HL-60 (cell line): ENCODE results near the gene MFSD8.

ENCODE experiments used
- DNase-seq, 2 experiments: peaks; one replicate each; pipeline ENCODE4 v3.0.0-alpha.2; 2010 to 2020; ENCODE audit warnings: low read depth in 1 of 2, low spot score in 1 of 2
- H3K27ac ChIP-seq: fragments of 250-450 bp; sonication (Bioruptor Pico); replicated peaks from 2 replicates; pipeline ENCODE4 v1.5.1; 2020; ENCODE audit warnings: mild to moderate bottlenecking, moderate library complexity
- H3K27me3 ChIP-seq: fragments of 250-450 bp; sonication (Bioruptor Pico); 2 replicates; pipeline ENCODE4 v1.5.1; 2021; ENCODE audit warnings: mild to moderate bottlenecking, moderate library complexity; ENCODE audit not compliant: insufficient read depth, poor library complexity, severe bottlenecking
- H3K4me3 ChIP-seq: replicated peaks from 2 replicates; pipeline ENCODE4 v1.5.1; 2011; ENCODE audit warnings: mild to moderate bottlenecking, control low read depth, low read length; ENCODE audit not compliant: insufficient read depth
- GABPA ChIP-seq: IDR thresholded peaks from 2 replicates; pipeline ENCODE4 v1.6.1; 2012; ENCODE audit warnings: low read depth
- POLR2AphosphoS5 ChIP-seq: IDR thresholded peaks from 2 replicates; pipeline ENCODE4 v1.6.1; 2012; ENCODE audit warnings: low read depth
- SPI1 ChIP-seq: IDR thresholded peaks from 2 replicates; pipeline ENCODE4 v1.6.1; 2012; ENCODE audit warnings: low read depth, mild to moderate bottlenecking, borderline replicate concordance
- TF ChIP-seq, protein P1 (sequence below): IDR thresholded peaks from one replicate; pipeline ENCODE4 v1.5.1; 2011; ENCODE audit warnings: low read length, control low read depth, inconsistent platforms; ENCODE audit not compliant: insufficient read depth
- TF ChIP-seq, protein P2 (sequence below): IDR thresholded peaks from 2 replicates; pipeline ENCODE4 v1.6.1; 2012; ENCODE audit warnings: low read depth; ENCODE audit not compliant: insufficient replicate concordance

Gene MFSD8

DNA sequence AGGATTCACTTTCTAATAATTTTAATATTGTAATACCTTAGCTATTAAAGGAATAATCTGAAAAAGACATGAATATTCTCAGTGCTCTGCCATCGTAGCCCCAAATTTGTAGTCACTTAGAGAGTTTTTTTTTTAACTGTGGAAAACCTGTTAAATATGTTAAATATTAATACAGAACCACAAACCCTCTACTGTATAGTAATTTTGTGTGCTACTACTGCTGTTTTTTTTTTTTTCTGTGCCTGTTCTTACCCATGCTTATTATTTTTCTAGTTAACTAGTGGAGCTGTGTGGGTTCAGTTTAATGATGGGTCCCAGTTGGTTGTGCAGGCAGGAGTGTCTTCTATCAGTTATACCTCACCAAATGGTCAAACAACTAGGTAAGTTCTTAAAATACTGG lies 68.4 kb downstream of the MFSD8 start:
- TF ChIP-seq POLR2AphosphoS5 (no peak), SPI1 (no peak), GABPA (no peak)
- TF ChIP-seq, protein P1, sequence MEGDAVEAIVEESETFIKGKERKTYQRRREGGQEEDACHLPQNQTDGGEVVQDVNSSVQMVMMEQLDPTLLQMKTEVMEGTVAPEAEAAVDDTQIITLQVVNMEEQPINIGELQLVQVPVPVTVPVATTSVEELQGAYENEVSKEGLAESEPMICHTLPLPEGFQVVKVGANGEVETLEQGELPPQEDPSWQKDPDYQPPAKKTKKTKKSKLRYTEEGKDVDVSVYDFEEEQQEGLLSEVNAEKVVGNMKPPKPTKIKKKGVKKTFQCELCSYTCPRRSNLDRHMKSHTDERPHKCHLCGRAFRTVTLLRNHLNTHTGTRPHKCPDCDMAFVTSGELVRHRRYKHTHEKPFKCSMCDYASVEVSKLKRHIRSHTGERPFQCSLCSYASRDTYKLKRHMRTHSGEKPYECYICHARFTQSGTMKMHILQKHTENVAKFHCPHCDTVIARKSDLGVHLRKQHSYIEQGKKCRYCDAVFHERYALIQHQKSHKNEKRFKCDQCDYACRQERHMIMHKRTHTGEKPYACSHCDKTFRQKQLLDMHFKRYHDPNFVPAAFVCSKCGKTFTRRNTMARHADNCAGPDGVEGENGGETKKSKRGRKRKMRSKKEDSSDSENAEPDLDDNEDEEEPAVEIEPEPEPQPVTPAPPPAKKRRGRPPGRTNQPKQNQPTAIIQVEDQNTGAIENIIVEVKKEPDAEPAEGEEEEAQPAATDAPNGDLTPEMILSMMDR, result no peak
- TF ChIP-seq, protein P2, sequence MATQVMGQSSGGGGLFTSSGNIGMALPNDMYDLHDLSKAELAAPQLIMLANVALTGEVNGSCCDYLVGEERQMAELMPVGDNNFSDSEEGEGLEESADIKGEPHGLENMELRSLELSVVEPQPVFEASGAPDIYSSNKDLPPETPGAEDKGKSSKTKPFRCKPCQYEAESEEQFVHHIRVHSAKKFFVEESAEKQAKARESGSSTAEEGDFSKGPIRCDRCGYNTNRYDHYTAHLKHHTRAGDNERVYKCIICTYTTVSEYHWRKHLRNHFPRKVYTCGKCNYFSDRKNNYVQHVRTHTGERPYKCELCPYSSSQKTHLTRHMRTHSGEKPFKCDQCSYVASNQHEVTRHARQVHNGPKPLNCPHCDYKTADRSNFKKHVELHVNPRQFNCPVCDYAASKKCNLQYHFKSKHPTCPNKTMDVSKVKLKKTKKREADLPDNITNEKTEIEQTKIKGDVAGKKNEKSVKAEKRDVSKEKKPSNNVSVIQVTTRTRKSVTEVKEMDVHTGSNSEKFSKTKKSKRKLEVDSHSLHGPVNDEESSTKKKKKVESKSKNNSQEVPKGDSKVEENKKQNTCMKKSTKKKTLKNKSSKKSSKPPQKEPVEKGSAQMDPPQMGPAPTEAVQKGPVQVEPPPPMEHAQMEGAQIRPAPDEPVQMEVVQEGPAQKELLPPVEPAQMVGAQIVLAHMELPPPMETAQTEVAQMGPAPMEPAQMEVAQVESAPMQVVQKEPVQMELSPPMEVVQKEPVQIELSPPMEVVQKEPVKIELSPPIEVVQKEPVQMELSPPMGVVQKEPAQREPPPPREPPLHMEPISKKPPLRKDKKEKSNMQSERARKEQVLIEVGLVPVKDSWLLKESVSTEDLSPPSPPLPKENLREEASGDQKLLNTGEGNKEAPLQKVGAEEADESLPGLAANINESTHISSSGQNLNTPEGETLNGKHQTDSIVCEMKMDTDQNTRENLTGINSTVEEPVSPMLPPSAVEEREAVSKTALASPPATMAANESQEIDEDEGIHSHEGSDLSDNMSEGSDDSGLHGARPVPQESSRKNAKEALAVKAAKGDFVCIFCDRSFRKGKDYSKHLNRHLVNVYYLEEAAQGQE, result no peak
- no peaks in the 10 kb centered on the region for H3K27me3 ChIP-seq

DNA sequence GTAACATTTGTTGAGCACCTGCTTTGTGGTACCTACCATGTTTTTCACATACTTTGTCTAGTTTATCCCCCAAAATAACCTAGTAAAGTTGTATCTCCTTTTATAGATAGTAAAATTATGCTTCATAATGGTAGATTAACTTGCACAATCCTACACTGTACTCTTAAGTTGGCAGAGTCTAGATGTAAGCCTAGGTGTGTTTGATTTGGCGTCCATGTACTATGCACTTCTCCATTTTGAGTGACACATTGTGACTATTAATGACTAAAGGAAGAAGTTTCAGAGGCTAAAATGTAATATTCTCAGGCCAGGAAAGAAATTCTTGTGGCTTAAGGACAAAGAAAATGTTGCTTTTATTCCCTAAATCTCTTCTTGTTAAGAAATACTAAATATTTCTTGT lies 68.9 kb downstream of the MFSD8 start:
- DNase-seq, result no peak
- Histone ChIP-seq H3K4me3 (no peak overlapping the region), H3K27me3 (no peaks in the 10 kb centered on the region), H3K27ac (no peak overlapping the region)
- TF ChIP-seq GABPA (no peak), POLR2AphosphoS5 (no peak), SPI1 (no peak)
- TF ChIP-seq, protein P1, result no peak
- TF ChIP-seq, protein P2, result no peak

More for the DNA sequence above, 68.4 kb downstream of the MFSD8 start:
- DNase-seq, result no peak
- Histone ChIP-seq H3K4me3 (no peak overlapping the region), H3K27ac (no peak overlapping the region)

DNA sequence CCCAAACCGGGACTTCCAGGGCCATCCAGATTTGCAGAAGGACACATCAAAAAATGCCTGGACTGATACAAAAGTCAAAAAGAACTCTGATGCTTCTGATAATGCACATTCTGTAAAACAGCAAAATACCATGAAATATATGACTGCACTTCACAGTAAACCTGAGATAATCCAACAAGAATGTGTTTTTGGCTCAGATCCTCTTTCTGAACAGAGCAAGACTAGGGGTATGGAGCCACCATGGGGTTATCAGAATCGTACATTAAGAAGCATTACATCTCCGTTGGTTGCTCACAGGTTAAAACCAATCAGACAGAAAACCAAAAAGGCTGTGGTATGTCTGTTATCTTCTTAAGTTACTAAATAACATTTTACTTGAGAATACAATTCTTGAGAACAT lies 75.1 kb downstream of the MFSD8 start:
- no peak for DNase-seq
- no peaks in the 10 kb centered on the region for H3K27me3 ChIP-seq
- H3K27ac ChIP-seq, result no peak overlapping the region
- TF ChIP-seq GABPA, result no peak
- TF ChIP-seq SPI1, result no peak
- TF ChIP-seq, protein P2, result no peak
- TF ChIP-seq POLR2AphosphoS5, result no peak
- TF ChIP-seq, protein P1, result no peak
- no peak overlapping the region for H3K4me3 ChIP-seq
